Renal cortex interstitium (tissue), 11 donors: Measurements from ENCODE around the gene LRRC36. TPM values are rescaled to one million over a fixed set of nuclear protein-coding genes. Genes with fewer than 3 reads are reported as not detected.
A peak's percentile ranks its signal among the peaks of the same experiment; 100 is the strongest.

Source experiments
- DNase-seq, 11 donors: peaks; one replicate each; pipeline ENCODE4 v3.0.0-alpha.2; 2013; ENCODE audit warnings: low read depth in 9 of 11, low spot score in 4 of 11; ENCODE audit errors: extremely low read depth in 1 of 11
- polyA plus RNA-seq, 3 donors: library from polyadenylated mRNA; unstranded; fragments of 120-200 nt; gene quantifications; one replicate each; pipeline ENCODE4 v1.2.1, GENCODE V29; 2013; ENCODE audit not compliant: insufficient read length in 3 of 3

LRRC36 gene
- polyA plus RNA-seq, 3 donors = 3.2 to 11.5 (median 4.6) TPM

- DNase-seq = no peak
Observed at GRCh38 chr16:67286441-67287235, 40.0 kb upstream of the LRRC36 start.

DNA sequence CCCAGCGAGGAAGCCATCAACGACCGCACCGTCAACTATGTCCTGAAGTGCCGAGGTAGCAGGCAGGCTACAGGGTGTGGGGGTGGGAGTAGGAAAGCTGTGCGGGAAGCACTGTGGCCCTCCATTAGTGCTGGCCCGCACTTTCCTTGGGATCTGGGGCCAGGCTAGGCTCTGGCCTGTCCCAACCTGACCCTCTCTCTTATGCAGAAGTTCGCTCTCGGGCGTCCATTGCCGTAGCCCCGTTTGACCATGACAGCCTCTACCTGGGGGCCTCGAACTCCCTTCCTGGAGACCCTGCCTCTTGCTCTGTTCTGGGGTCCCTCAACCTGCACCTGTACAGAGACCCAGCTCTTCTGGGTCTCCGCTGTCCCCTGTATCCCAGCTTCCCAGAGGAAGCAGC, 38.7 kb upstream of the LRRC36 start:
- DNase-seq = no peak

DNA sequence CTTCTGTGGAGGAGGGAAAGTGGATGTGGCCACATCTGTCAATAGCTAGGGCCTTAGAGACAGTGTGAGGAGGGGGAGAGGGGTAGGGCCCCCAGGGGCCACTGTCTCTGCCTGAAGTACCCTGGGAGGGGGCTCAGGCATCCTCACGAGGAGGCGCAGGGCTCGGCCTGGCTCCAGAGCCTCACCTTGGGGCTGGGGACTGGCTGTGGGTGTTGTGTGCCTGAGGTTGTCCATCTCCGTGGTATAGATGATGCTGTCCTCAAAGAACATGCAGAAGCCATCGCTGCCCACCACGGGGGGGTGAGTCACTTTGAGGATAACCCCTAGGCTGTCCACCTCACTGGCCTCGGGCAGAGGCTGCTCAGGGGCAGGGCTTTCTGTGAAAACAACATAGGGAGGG, 35.2 kb upstream of the LRRC36 start:
- no peak for DNase-seq

DNA sequence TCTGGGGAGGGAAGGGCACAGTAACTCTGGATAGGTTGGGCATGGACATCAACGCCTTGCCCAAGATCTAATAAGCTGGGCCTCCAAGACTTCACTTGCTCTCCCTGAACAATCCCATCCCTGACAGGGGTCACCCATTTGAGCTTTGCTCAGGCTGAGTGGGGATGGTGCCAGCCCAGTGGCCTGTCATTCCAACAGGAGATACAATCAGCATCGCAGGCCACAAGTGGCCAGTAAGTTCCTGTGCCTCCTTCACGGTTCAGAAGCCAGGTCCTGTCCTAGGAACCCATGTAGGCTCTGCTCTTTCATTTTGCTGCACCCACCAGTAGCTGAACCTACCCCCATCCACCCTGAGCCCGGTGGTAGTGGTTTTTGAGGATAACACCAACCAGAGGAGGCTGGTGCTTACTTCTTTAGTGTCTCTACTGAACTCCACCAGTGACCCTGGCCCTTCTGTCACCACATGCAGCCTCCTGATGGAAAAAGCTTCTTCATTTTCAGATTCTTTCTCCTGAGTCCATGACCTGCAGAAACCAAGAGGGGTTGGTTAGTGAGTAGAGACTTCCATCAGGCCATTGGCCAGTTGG, 32.4 kb upstream of the LRRC36 start:
- DNase-seq = no peak

DNA sequence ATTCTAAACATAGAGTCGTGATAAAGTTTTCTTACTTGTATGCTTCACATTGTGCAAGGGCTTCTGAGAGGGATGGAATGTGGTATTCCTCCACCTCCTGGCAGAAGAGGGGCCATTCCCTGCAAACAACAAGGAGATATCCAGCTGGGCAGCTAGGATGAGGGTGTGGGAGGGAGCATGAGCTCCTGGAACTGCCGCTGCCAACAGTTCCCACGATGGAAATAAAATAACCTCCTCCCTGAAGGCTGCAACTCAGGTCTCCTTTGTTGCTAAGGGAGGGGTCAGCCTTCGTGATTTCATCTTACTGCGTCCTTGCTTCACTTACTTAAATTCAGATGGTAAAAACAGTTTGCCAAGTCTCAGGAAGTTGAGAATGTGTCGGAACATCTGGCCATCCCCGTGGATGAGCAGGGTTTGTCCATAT, 31.7 kb upstream of the LRRC36 start:
- DNase-seq = no peak

GRCh38 chr16:67296420-67296819, 30.2 kb upstream of the LRRC36 start:
- DNase-seq = no peak

GRCh38 chr16:67298277-67298676, 28.3 kb upstream of the LRRC36 start:
- no peak for DNase-seq

DNA sequence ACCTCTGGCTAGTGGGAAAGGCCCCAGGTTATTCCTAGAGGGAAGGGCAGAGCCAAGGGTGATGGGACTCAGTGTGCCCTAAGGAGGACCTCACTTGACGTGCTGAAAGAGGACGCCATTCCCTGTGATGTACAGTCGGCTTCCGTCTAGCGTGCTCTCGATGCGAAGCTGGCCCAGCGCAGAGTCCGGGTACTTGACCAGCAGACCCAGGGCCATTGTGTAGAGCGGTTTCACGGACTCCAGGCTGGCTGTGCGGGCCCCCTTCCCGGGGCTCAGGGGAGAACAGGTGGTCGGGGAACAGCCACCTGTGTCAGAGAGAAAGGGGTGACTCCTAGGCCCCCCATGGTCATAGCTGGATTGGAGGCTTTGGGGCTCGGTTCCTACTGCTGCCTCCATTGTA, 27.3 kb upstream of the LRRC36 start:
- no peak for DNase-seq

GRCh38 chr16:67301080-67301782, 25.4 kb upstream of the LRRC36 start:
- DNase-seq = no peak

DNA sequence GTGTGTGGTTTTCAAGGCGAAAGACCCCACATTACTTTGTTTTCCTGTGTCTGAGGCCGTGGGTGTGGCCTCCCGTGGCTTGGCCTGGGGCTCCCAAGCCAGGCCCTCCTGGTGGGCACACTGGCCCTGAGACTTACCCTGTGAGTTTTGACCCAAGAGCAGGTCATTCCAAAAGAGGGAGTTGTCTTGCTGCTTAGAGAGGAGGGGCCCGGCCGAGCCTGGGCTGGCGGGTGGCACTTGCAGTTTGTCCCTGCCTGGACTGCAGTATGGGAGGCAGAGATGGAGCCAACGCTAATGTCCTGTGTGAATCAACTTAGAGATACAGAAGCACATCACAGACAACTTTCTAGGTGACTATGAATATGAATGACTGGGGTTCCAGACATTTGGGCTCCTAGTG, 24.5 kb upstream of the LRRC36 start:
- DNase-seq = no peak

GRCh38 chr16:67302970-67303369, 23.6 kb upstream of the LRRC36 start:
- no peak for DNase-seq

DNA sequence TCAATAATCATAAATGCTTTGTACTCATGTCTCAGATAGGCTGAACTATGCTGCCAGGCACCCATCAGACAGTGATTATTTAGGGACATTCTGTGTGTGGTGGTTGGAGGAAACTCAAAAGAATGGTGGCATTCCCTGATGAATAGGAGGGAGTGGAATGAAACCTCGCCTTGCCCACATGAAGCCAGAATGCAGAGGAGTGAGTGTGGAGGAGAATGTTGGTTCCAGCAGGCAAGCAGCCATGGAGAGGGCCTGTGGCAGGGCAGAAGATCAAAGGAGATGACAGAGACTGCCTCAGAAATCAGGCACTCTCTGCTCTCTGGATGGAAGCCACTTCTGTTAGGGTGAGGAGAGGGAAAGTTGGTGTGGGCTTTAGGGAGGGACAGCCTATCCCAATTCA, 22.6 kb upstream of the LRRC36 start:
- no peak for DNase-seq

DNA sequence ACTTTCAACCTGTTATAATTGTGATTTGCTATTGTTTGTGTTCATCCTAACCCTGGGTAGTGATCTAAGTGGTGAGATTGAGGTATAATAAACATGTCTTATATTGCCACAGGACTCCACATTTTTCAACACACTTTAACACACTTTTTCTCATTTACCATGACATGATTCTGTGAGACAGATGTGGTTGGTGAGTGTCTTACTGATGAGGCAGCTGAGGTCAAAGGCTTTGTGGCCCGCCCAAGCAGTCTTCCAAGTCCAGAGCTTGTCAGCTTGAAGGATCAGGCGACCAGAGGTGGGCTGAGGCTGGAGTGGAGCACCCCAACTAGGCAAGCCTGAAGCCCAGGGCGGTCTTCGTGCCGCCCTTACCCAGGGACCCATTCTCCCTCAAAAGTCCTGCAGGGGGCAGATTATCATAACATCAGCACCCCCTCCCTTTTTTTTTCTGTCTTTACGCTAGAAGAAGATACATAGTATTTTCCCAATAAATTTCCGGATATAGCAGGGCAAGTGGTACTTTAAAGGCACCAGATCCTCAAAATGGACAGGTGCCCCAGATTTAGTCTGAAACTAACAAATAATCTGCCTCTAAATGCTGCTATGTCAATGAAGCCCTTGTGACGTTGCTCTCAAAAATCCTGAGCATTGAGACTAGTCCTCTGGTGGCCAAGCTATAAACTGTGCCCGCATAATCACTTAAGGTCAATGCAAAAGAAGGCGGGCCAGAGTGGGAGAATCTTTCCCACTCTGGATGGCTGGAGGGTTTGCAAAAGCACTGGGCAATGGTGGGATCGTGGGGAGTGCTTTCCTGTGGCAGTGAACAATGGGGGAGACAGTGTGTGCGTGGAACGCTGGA, 21.2 kb upstream of the LRRC36 start:
- no peak for DNase-seq

DNA sequence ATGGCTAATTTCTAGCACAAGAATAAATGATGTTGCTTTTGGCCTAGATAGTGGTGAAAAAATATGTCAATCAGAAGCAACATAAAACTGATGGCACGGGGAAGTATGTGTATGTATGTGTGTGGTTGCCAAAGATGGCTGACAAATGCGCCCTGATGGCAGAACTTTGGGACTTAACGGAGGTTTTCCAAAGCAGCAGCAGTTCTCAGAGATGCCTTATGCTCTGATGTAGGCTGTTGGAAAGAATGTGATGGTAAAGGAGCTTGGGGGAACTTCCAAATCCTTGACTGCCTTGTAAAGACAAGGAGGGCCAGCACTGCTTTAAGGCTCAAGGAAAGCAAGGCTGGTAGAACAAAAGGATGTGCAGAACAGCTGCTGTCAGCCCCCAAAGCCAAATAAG, 16.1 kb upstream of the LRRC36 start:
- no peak for DNase-seq

GRCh38 chr16:67311607-67312488, 14.8 kb upstream of the LRRC36 start:
- DNase-seq = peak in 5 of 11 donors; percentile 12 to 53 (median 29)

GRCh38 chr16:67312719-67313118, 13.9 kb upstream of the LRRC36 start:
- no peak for DNase-seq

- no peak for DNase-seq
Observed at GRCh38 chr16:67317853-67318252, 8.8 kb upstream of the LRRC36 start.

DNA sequence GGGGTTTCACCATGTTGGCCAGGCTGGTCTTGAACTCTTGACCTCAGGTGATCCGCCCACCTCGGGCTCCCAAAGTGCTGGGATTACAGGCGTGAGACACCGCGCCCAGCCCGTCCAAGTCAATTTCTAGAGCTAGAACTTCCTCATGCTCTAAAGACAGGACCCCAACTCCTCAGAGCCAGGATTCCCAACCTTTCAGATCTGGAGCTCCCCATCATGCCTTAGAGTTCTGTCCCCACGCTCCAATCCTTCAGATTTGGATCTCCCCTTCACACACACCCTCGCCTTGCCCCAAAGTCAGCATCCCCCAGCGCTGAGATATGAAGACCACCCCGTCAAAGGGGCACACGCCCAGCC, 522 bp upstream of the LRRC36 start:
- DNase-seq = no peak

DNA sequence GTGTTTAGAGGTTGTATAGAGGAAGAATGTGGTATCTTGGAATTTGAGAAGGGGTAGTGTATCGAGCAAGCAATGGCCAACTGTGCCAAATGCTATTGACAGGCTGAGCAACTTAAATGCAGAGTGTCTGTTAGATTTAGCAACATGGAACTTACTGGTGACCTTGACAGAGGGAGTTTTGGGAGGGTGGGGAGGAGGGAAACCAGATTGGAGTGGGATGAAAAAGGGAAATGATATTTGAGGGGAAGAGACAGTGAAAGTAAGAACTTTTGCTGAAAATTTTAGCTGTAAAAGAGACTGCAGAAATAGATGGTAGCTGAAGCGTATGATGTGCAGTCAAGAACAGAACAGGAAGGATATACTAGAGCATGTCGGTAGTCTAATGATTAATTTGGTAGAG, 1.1 kb downstream of the LRRC36 start:
- DNase-seq = no peak
